GM12878 (cell line): ENCODE data around the gene CAPN9. TPM values are rescaled to one million over a fixed set of nuclear protein-coding genes. Genes with fewer than 3 reads are reported as not detected.

Source experiments
- ATAC-seq: fragments of 200-7000 bp; cut with Tn5 transposase; 3 replicates; pipeline ENCODE4 v1.9.1; 2020; ENCODE audit warnings: mild to moderate bottlenecking, moderate library complexity
- BruUV-seq: library from RNA; stranded (reverse); fragments of 400-500 nt; replicated peaks from 2 replicates; lab custom pipeline; 2021; lab: Mats Ljungman, UMichigan
- CTCF ChIA-PET: fragments of 300-600 bp; sonication (Branson Sonifier 250); formaldehyde crosslinking; extraction: SDS; loops from one replicate; lab custom pipeline; 2021; ENCODE audit warnings: inconsistent platforms; lab: Yijun Ruan, JAX
- POLR2A ChIA-PET: fragments of 350-600 bp; formaldehyde crosslinking; extraction: SDS; loops from one replicate; lab custom pipeline; 2021; ENCODE audit warnings: inconsistent platforms; lab: Charles Lee
- RAD21 ChIA-PET: fragments of 300-600 bp; sonication (Branson Sonifier 250); formaldehyde crosslinking; loops from one replicate; lab custom pipeline; 2023; ENCODE audit warnings: antibody characterized with exemption; ENCODE audit not compliant: unreplicated experiment; lab: Charles Lee
- SMC1A ChIA-PET: fragments of 300-600 bp; sonication (Branson Sonifier 250); formaldehyde crosslinking; loops from one replicate; lab custom pipeline; 2023; ENCODE audit not compliant: unreplicated experiment, uncharacterized antibody; lab: Charles Lee
- DNase-seq: peaks from one replicate; pipeline ENCODE4 v3.0.0-alpha.2; 2011; ENCODE audit warnings: low read depth, low spot score
- FAIRE-seq: peaks from 3 replicates; lab custom pipeline; 2011; peaks lifted over from hg19 to GRCh38; lab: Jason Lieb, UNC
- H2AFZ ChIP-seq: 2 replicates; pipeline ENCODE4 v1.6.0; 2011; ENCODE audit warnings: low read depth, low read length, control low read depth; ENCODE audit not compliant: control insufficient read depth
- H3K27ac ChIP-seq: 2 replicates; pipeline ENCODE4 v1.5.1; 2011; ENCODE audit warnings: control low read depth; ENCODE audit not compliant: control insufficient read depth, insufficient read depth
- H3K27me3 ChIP-seq, 2 experiments: replicated peaks in 1 of 2; 2 replicates each; pipeline versions ENCODE4 v1.6.0 to v1.6.1; 2011; ENCODE audit warnings: low read length in 1 of 2; ENCODE audit not compliant: control insufficient read depth in 2 of 2, insufficient read depth in 2 of 2
- H3K36me3 ChIP-seq, 2 experiments: 2 replicates each; pipeline ENCODE4 v1.5.1; 2011; ENCODE audit warnings: low read length in 1 of 2; ENCODE audit not compliant: control insufficient read depth in 2 of 2, insufficient read depth in 2 of 2
- H3K4me1 ChIP-seq: 2 replicates; pipeline ENCODE4 v1.6.1; 2011; ENCODE audit warnings: mild to moderate bottlenecking, low read length, moderate library complexity, mixed read lengths; ENCODE audit not compliant: control insufficient read depth, insufficient read depth
- H3K4me2 ChIP-seq: 2 replicates; pipeline ENCODE4 v1.6.0; 2011; ENCODE audit warnings: control low read depth; ENCODE audit not compliant: control insufficient read depth, insufficient read depth
- H3K4me3 ChIP-seq: fragments of 200-600 bp; sonication (generic); 2 replicates; pipeline ENCODE4 v1.5.1; 2016
- H3K79me2 ChIP-seq: 2 replicates; pipeline ENCODE4 v1.6.0; 2011; ENCODE audit warnings: low read length; ENCODE audit not compliant: control insufficient read depth, insufficient read depth
- H3K9ac ChIP-seq: 2 replicates; pipeline ENCODE4 v1.8.0; 2011; ENCODE audit warnings: low read length, control low read depth, mixed read lengths; ENCODE audit not compliant: control insufficient read depth, insufficient read depth
- H3K9me3 ChIP-seq: replicated peaks from 3 replicates; pipeline ENCODE4 v1.5.1; 2011; ENCODE audit warnings: mild to moderate bottlenecking, low read length; ENCODE audit not compliant: control insufficient read depth, insufficient read depth
- H4K20me1 ChIP-seq: 2 replicates; pipeline ENCODE4 v1.6.0; 2011; ENCODE audit not compliant: control insufficient read depth, insufficient read depth
- ASH2L ChIP-seq: fragments of 300-600, 200-600 bp; sonication (generic); IDR thresholded peaks from 2 replicates; pipeline ENCODE4 v1.6.1; 2017; ENCODE audit warnings: low read depth, mild to moderate bottlenecking, borderline replicate concordance
- CBX5 ChIP-seq: sonication (generic); IDR thresholded peaks from 2 replicates; pipeline ENCODE4 v1.6.1; 2016; ENCODE audit warnings: low read depth, moderate library complexity, mild to moderate bottlenecking, inconsistent platforms
- LARP7 ChIP-seq: fragments of 450-650 bp; IDR thresholded peaks from 2 replicates; pipeline ENCODE4 v1.6.1; 2017; ENCODE audit warnings: mild to moderate bottlenecking
- NFXL1 ChIP-seq: fragments of 450-650 bp; IDR thresholded peaks from 2 replicates; pipeline ENCODE4 v1.6.1; 2017; ENCODE audit warnings: antibody characterized with exemption, mild to moderate bottlenecking, borderline replicate concordance
- POLR2AphosphoS2 ChIP-seq: IDR thresholded peaks from 2 replicates; pipeline ENCODE4 v1.6.1; 2011; ENCODE audit warnings: low read depth, mild to moderate bottlenecking, low read length, improper control_type of control experiment, moderate library complexity
- POLR2AphosphoS5 ChIP-seq: IDR thresholded peaks from 2 replicates; pipeline ENCODE4 v1.6.1; 2011; ENCODE audit warnings: mild to moderate bottlenecking, low read length, inconsistent platforms
- PRDM15 ChIP-seq: fragments of 450-650 bp; formaldehyde crosslinking; IDR thresholded peaks from 2 replicates; pipeline ENCODE4 v1.4.0; 2020; ENCODE audit warnings: mild to moderate bottlenecking, moderate library complexity
- RELB ChIP-seq: fragments of 450-650 bp; IDR thresholded peaks from 2 replicates; pipeline ENCODE4 v1.6.1; 2017; ENCODE audit warnings: low read depth, mild to moderate bottlenecking, moderate library complexity
- SREBF2 ChIP-seq: IDR thresholded peaks from 2 replicates; pipeline ENCODE4 v1.6.1; 2012; ENCODE audit warnings: mild to moderate bottlenecking, low read length
- SRF ChIP-seq, 2 experiments: IDR thresholded peaks; 2 replicates each; pipeline ENCODE4 v1.6.1; 2011; ENCODE audit warnings: low read depth in 2 of 2, low read length in 2 of 2, mild to moderate bottlenecking in 1 of 2, moderate library complexity in 1 of 2
- USF1 ChIP-seq: IDR thresholded peaks from 2 replicates; pipeline ENCODE4 v1.6.1; 2011; ENCODE audit warnings: borderline replicate concordance, low read depth, mild to moderate bottlenecking, moderate library complexity, mixed read lengths, low read length; ENCODE audit not compliant: insufficient read depth; ENCODE audit errors: extremely low read length
- ZNF592 ChIP-seq: fragments of 450-650 bp; IDR thresholded peaks from 2 replicates; pipeline ENCODE4 v1.6.1; 2017; ENCODE audit warnings: mild to moderate bottlenecking, moderate library complexity
- WGBS: methylation state at CpG from one replicate; pipeline ENCODE4 v1.1.6; 2016; ENCODE audit warnings: low lambda C conversion rate; ENCODE audit not compliant: insufficient replicate concordance, insufficient coverage; ENCODE audit errors: missing lambda C conversion rate; 5-methylcytosine and 5-hydroxymethylcytosine counted together
- in situ Hi-C: fragments of 300-500 bp; cut with MboI; formaldehyde crosslinking; loops from 9 replicates; pipeline ENCODE4 v1.14.3; 2018; ENCODE audit warnings: mixed read lengths
- intact Hi-C: fragments of 100-400 bp; cut with micrococcal nuclease; formaldehyde crosslinking; loops from one replicate; pipeline ENCODE4 v1.14.2; 2022; ENCODE audit not compliant: unreplicated experiment
- polyA plus RNA-seq, 11 experiments: library from polyadenylated mRNA; depleted of rRNA in 4 of 11; unstranded in 6 of 11; stranded (reverse) in 5 of 11; fragments of >200 nt; fragmentation: Nextera tagmentation in 4 of 11; fragmentation: Illumina TruSeq in 1 of 11; extraction: Ambion mirVana in 4 of 11; extraction: Trizol in 1 of 11; gene quantifications; 1 replicate in 1 of 11; 2 replicates in 10 of 11; pipeline versions ENCODE4 v1.2.1 to v1.2.3, GENCODE V29; 2011 to 2016; ENCODE audit warnings: inconsistent platforms in 2 of 11, missing spikeins in 2 of 11, low read depth in 1 of 11
- total RNA-seq, 4 experiments: library from RNA; depleted of rRNA in 3 of 4; stranded (reverse); fragments of >200 nt in 3 of 4; fragmentation: Illumina TruSeq in 1 of 4; extraction: Trizol in 1 of 4; gene quantifications; 2 replicates each; pipeline versions ENCODE4 v1.2.1 to v1.2.3, GENCODE V29; 2013 to 2021

The CAPN9 gene
- total and polyA plus RNA-seq, 10 of the 15 experiments (the other 5 are each of a cell fraction or from before 2014, with no cell fraction given): not detected

- SMC1A ChIA-PET: no interaction called here
- ATAC-seq (no peak), DNase-seq (no peak), FAIRE-seq (no peak)
- POLR2A ChIA-PET: no interaction called here
- no TSS peak for BruUV-seq
- Histone ChIP-seq H3K9me3 (no peaks in the 10 kb centered on the region), H4K20me1 (no peaks in the 10 kb centered on the region), H2AFZ (no peak overlapping the region), H3K4me3 (no peak overlapping the region), H3K79me2 (no peaks in the 10 kb centered on the region), H3K36me3 (no peaks in the 10 kb centered on the region), H3K27me3 (peaks cover 0 to 2% of the 10 kb centered on the region in 2 experiments; a peak in 1 of 4 replicates), H3K27ac (no peak overlapping the region), H3K4me2 (no peak overlapping the region), H3K9ac (no peak overlapping the region), H3K4me1 (no peaks in the 10 kb centered on the region)
- RAD21 ChIA-PET: no interaction called here
- CTCF ChIA-PET: no interaction called here
- in situ Hi-C loops: no loop called here
- intact Hi-C loops: no loop called here
- 0% methylated on average over 4 of the region's 4 CpGs for WGBS
- no peak for TF ChIP-seq POLR2AphosphoS2
- TF ChIP-seq PRDM15: no peak
- no peak for TF ChIP-seq POLR2AphosphoS5
- TF ChIP-seq RELB: no peak
- TF ChIP-seq NFXL1: no peak
- no peak for TF ChIP-seq ASH2L
- no peak for TF ChIP-seq USF1
- TF ChIP-seq SRF (IDR thresholded peaks at IDR 0.05; ENCODE audit: low read depth in 2 of 2, low read length in 2 of 2): no peak
- TF ChIP-seq LARP7: no peak
- no peak for TF ChIP-seq SREBF2
- no peak for TF ChIP-seq ZNF592
- TF ChIP-seq CBX5: no peak
These were observed 74.2 kb downstream of the CAPN9 start for GRCh38 chr1:230821346-230821745.
